ENCODE data around the gene OR2T1.
"Not testable (repeated sequence)": the region's sequence is repeated elsewhere in the genome, so short reads cannot be mapped to it uniquely, and the experiment has no call there.

Gene OR2T1

GRCh38 chr1:248448409-248449074 is 45.7 kb downstream of the OR2T1 start:
- H2BK120ac ChIP-seq (ENCODE audit: low read depth, low read length); H2BK15ac ChIP-seq (ENCODE audit: low read length); H3K27me3 ChIP-seq (ENCODE audit: control insufficient read depth in 3 of 3, insufficient read depth in 3 of 3, low read depth in 1 of 3, low read length in 3 of 3); H2BK12ac ChIP-seq (ENCODE audit: low read length); H3K4me3 ChIP-seq (ENCODE audit: low read length in 2 of 2); H2BK5ac ChIP-seq (ENCODE audit: low read length); H3K4me1 ChIP-seq (ENCODE audit: control insufficient read depth in 2 of 2, insufficient read depth in 1 of 2, low read depth in 1 of 2, low read length in 2 of 2); H4K8ac ChIP-seq (ENCODE audit: low read depth, low read length); H2AK5ac ChIP-seq (ENCODE audit: low read depth, low read length); H3K18ac ChIP-seq (ENCODE audit: low read length); DNase-seq (ENCODE audit: low spot score); H2AFZ ChIP-seq (ENCODE audit: low read length); H3K27ac ChIP-seq (replicated peaks; ENCODE audit: low read length); H3K4me2 ChIP-seq (ENCODE audit: insufficient read depth, low read length, poor library complexity, severe bottlenecking); H3K4ac ChIP-seq (ENCODE audit: low read length); H3K23ac ChIP-seq (ENCODE audit: low read depth, low read length, poor library complexity); H4K91ac ChIP-seq (ENCODE audit: low read depth, low read length, poor library complexity); H3K14ac ChIP-seq (ENCODE audit: low read length); H3K9ac ChIP-seq (ENCODE audit: low read depth, low read length, poor library complexity); H3K36me3 ChIP-seq (replicated peaks in 1 of 2; ENCODE audit: control insufficient read depth in 2 of 2, insufficient read depth in 2 of 2, low read length in 2 of 2); H3K9me3 ChIP-seq (replicated peaks in 1 of 2; ENCODE audit: control insufficient read depth in 2 of 2, insufficient read depth in 1 of 2, low read depth in 1 of 2, low read length in 2 of 2); H3K79me1 ChIP-seq (ENCODE audit: low read depth, low read length): not testable (repeated sequence)
- no CpG with 5 or more reads among the region's 4 CpGs for WGBS, 2 donors (ENCODE audit: extremely low coverage in 2 of 2, insufficient read length in 2 of 2, insufficient replicate concordance in 1 of 2)

GRCh38 chr1:248449821-248450465 is 47.1 kb downstream of the OR2T1 start:
- H4K8ac ChIP-seq (ENCODE audit: low read depth, low read length); H2BK12ac ChIP-seq (ENCODE audit: low read length); H2BK15ac ChIP-seq (ENCODE audit: low read length); H3K4me2 ChIP-seq (ENCODE audit: insufficient read depth, low read length, poor library complexity, severe bottlenecking); H3K36me3 ChIP-seq (replicated peaks in 1 of 2; ENCODE audit: control insufficient read depth in 2 of 2, insufficient read depth in 2 of 2, low read length in 2 of 2); H3K9me3 ChIP-seq (replicated peaks in 1 of 2; ENCODE audit: control insufficient read depth in 2 of 2, insufficient read depth in 1 of 2, low read depth in 1 of 2, low read length in 2 of 2); H3K4me3 ChIP-seq (ENCODE audit: low read length in 2 of 2); H3K4ac ChIP-seq (ENCODE audit: low read length); H2AK5ac ChIP-seq (ENCODE audit: low read depth, low read length); H3K27me3 ChIP-seq (ENCODE audit: control insufficient read depth in 3 of 3, insufficient read depth in 3 of 3, low read depth in 1 of 3, low read length in 3 of 3); H2AFZ ChIP-seq (ENCODE audit: low read length); H3K23ac ChIP-seq (ENCODE audit: low read depth, low read length, poor library complexity); H3K9ac ChIP-seq (ENCODE audit: low read depth, low read length, poor library complexity); H4K91ac ChIP-seq (ENCODE audit: low read depth, low read length, poor library complexity); H2BK5ac ChIP-seq (ENCODE audit: low read length); H3K27ac ChIP-seq (replicated peaks; ENCODE audit: low read length); H3K79me1 ChIP-seq (ENCODE audit: low read depth, low read length); DNase-seq (ENCODE audit: low spot score); H3K14ac ChIP-seq (ENCODE audit: low read length); H3K4me1 ChIP-seq (ENCODE audit: control insufficient read depth in 2 of 2, insufficient read depth in 1 of 2, low read depth in 1 of 2, low read length in 2 of 2); H3K18ac ChIP-seq (ENCODE audit: low read length); H2BK120ac ChIP-seq (ENCODE audit: low read depth, low read length): not testable (repeated sequence)
- WGBS, 2 donors (ENCODE audit: extremely low coverage in 2 of 2, insufficient read length in 2 of 2, insufficient replicate concordance in 1 of 2) = no CpG with 5 or more reads among the region's 6 CpGs

DNA sequence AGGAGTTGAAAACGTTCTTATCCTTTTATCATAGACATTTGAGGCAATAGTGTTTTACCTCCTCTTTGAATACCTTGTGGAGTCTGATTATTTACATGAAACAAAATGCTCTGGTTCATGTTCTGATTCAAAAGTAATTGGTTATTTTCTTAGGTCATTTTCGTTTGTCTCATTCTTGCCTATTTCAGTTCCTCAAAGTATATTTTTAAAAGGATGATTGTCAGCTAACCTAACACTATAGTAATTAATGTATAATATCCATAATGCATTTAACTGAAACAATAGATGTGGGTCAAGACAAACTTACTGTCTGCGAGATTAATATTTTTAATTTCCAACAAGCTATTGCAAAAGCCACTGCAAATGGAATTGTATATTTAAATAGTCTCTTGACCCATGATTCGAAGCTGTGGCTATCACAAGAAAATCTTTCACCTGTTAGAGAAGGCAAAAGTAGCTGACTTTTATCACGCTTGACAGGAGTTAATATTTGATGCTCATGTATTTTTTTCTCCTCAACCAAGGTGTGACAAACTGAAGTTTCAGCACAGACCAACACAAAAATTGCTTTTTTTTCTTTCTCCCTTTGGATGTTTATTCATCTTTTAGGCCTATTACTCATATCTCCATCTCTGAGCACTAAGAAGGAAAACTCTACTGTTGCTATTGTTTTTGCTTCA is 47.8 kb downstream of the OR2T1 start:
- not testable (repeated sequence) for H2AK5ac ChIP-seq (ENCODE audit: low read depth, low read length); H3K9ac ChIP-seq (ENCODE audit: low read depth, low read length, poor library complexity); H3K4me3 ChIP-seq (ENCODE audit: low read length in 2 of 2); H3K79me1 ChIP-seq (ENCODE audit: low read depth, low read length); H2BK120ac ChIP-seq (ENCODE audit: low read depth, low read length); H2BK15ac ChIP-seq (ENCODE audit: low read length); H2BK5ac ChIP-seq (ENCODE audit: low read length); H4K91ac ChIP-seq (ENCODE audit: low read depth, low read length, poor library complexity); H3K36me3 ChIP-seq (replicated peaks in 1 of 2; ENCODE audit: control insufficient read depth in 2 of 2, insufficient read depth in 2 of 2, low read length in 2 of 2); H3K14ac ChIP-seq (ENCODE audit: low read length); H3K9me3 ChIP-seq (replicated peaks in 1 of 2; ENCODE audit: control insufficient read depth in 2 of 2, insufficient read depth in 1 of 2, low read depth in 1 of 2, low read length in 2 of 2); H3K23ac ChIP-seq (ENCODE audit: low read depth, low read length, poor library complexity); H3K27ac ChIP-seq (replicated peaks; ENCODE audit: low read length); H3K4ac ChIP-seq (ENCODE audit: low read length); H4K8ac ChIP-seq (ENCODE audit: low read depth, low read length); H3K18ac ChIP-seq (ENCODE audit: low read length); H2AFZ ChIP-seq (ENCODE audit: low read length); H2BK12ac ChIP-seq (ENCODE audit: low read length); DNase-seq (ENCODE audit: low spot score); H3K4me2 ChIP-seq (ENCODE audit: insufficient read depth, low read length, poor library complexity, severe bottlenecking); H3K4me1 ChIP-seq (ENCODE audit: control insufficient read depth in 2 of 2, insufficient read depth in 1 of 2, low read depth in 1 of 2, low read length in 2 of 2); H3K27me3 ChIP-seq (ENCODE audit: control insufficient read depth in 3 of 3, insufficient read depth in 3 of 3, low read depth in 1 of 3, low read length in 3 of 3)
- no CpG with 5 or more reads among the region's 5 CpGs for WGBS, 2 donors (ENCODE audit: extremely low coverage in 2 of 2, insufficient read length in 2 of 2, insufficient replicate concordance in 1 of 2)

DNA sequence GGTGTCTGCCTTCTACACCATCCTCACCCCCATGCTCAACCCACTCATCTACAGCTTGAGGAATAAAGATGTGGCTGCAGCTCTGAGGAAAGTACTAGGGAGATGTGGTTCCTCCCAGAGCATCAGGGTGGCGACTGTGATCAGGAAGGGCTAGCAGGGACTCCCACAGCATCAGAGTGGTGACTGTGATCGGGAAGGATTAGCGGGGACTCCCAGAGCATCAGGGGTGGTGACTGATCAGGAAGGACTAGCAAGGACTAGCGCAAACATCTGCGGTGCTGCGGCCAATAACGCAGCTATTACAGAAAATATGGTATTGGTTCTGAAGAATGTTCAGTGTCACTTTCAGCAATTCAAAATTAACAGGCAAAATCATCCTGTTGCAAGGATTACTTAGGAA is 50.8 kb downstream of the OR2T1 start:
- H3K79me1 ChIP-seq (ENCODE audit: low read depth, low read length); H3K4me2 ChIP-seq (ENCODE audit: insufficient read depth, low read length, poor library complexity, severe bottlenecking); H3K4me3 ChIP-seq (ENCODE audit: low read length in 2 of 2); H3K4me1 ChIP-seq (ENCODE audit: control insufficient read depth in 2 of 2, insufficient read depth in 1 of 2, low read depth in 1 of 2, low read length in 2 of 2); H3K4ac ChIP-seq (ENCODE audit: low read length); H2BK15ac ChIP-seq (ENCODE audit: low read length); H3K9me3 ChIP-seq (replicated peaks in 1 of 2; ENCODE audit: control insufficient read depth in 2 of 2, insufficient read depth in 1 of 2, low read depth in 1 of 2, low read length in 2 of 2); H3K9ac ChIP-seq (ENCODE audit: low read depth, low read length, poor library complexity); H3K27me3 ChIP-seq (ENCODE audit: control insufficient read depth in 3 of 3, insufficient read depth in 3 of 3, low read depth in 1 of 3, low read length in 3 of 3); H3K27ac ChIP-seq (replicated peaks; ENCODE audit: low read length); H4K8ac ChIP-seq (ENCODE audit: low read depth, low read length); DNase-seq (ENCODE audit: low spot score); H3K14ac ChIP-seq (ENCODE audit: low read length); H2BK5ac ChIP-seq (ENCODE audit: low read length); H4K91ac ChIP-seq (ENCODE audit: low read depth, low read length, poor library complexity); H3K18ac ChIP-seq (ENCODE audit: low read length); H2BK120ac ChIP-seq (ENCODE audit: low read depth, low read length); H3K36me3 ChIP-seq (replicated peaks in 1 of 2; ENCODE audit: control insufficient read depth in 2 of 2, insufficient read depth in 2 of 2, low read length in 2 of 2); H2AFZ ChIP-seq (ENCODE audit: low read length); H2BK12ac ChIP-seq (ENCODE audit: low read length); H3K23ac ChIP-seq (ENCODE audit: low read depth, low read length, poor library complexity); H2AK5ac ChIP-seq (ENCODE audit: low read depth, low read length): not testable (repeated sequence)
- WGBS, 2 donors (ENCODE audit: extremely low coverage in 2 of 2, insufficient read length in 2 of 2, insufficient replicate concordance in 1 of 2) = no CpG with 5 or more reads among the region's 7 CpGs

Measured in neuronal stem cell (in vitro differentiated cells).